SU-DHL-6 (cell line): ENCODE results near the gene BTAF1.

Experiments used
- EZH2phosphoT487 ChIP-seq: fragments of 200-600 bp; sonication (generic), shearing (Covaris generic); conservative IDR thresholded peaks from 2 replicates; pipeline ENCODE4 v1.6.1; 2018; ENCODE audit warnings: mild to moderate bottlenecking, antibody characterized with exemption, low read length, moderate library complexity, mixed read lengths
- TF ChIP-seq, protein P1 (sequence below): fragments of 200-600 bp; sonication (generic); IDR thresholded peaks from one replicate; pipeline ENCODE4 v1.5.1; 2017; ENCODE audit warnings: antibody characterized with exemption, mild to moderate bottlenecking, low read length, moderate library complexity; ENCODE audit not compliant: insufficient read depth, poor library complexity, severe bottlenecking

DNA sequence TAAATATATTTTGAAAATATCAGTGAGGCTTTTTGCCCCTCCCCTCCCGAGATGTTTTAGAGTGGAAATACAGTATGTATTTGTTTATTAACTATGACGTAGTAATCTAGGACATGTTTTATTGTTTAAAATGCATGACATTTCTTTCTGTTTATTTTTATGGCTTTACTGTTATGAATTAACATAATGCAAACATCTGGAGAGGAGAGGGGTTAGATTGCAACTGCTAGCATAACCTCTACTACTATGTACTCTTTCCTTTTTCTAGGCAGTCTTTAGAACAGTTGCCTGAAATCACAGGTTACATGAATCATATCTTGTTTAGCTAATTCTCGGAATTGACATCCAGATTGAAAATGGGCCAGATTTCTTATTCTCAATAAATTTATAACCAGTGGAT lies 7.4 kb downstream of the BTAF1 start:
- TF ChIP-seq, protein P1, sequence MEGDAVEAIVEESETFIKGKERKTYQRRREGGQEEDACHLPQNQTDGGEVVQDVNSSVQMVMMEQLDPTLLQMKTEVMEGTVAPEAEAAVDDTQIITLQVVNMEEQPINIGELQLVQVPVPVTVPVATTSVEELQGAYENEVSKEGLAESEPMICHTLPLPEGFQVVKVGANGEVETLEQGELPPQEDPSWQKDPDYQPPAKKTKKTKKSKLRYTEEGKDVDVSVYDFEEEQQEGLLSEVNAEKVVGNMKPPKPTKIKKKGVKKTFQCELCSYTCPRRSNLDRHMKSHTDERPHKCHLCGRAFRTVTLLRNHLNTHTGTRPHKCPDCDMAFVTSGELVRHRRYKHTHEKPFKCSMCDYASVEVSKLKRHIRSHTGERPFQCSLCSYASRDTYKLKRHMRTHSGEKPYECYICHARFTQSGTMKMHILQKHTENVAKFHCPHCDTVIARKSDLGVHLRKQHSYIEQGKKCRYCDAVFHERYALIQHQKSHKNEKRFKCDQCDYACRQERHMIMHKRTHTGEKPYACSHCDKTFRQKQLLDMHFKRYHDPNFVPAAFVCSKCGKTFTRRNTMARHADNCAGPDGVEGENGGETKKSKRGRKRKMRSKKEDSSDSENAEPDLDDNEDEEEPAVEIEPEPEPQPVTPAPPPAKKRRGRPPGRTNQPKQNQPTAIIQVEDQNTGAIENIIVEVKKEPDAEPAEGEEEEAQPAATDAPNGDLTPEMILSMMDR: no peak
- no peak for TF ChIP-seq EZH2phosphoT487
